HG02970 (cell line): Measurements from ENCODE around the gene CAPZB.

Experiments
- ATAC-seq: cut with Tn5 transposase; IDR thresholded peaks from one replicate; pipeline ENCODE4 v1.9.1; 2021; ENCODE audit warnings: mild to moderate bottlenecking, moderate library complexity, moderate number of reproducible peaks; ENCODE audit not compliant: unreplicated experiment, low FRiP score

The CAPZB gene

GRCh38 chr1:19411612-19412011 lies 73.7 kb downstream of the CAPZB start:
- ATAC-seq: no peak

GRCh38 chr1:19410393-19410792 lies 74.9 kb downstream of the CAPZB start:
- ATAC-seq: no peak

GRCh38 chr1:19409477-19410341 lies 75.6 kb downstream of the CAPZB start:
- ATAC-seq: no peak

- no peak for ATAC-seq
These were observed 77.7 kb downstream of the CAPZB start for GRCh38 chr1:19407494-19408096.

- ATAC-seq: no peak
These were observed 78.7 kb downstream of the CAPZB start for GRCh38 chr1:19406680-19407079.

- no peak for ATAC-seq
These were observed 79.4 kb downstream of the CAPZB start for GRCh38 chr1:19405761-19406487.

GRCh38 chr1:19405195-19405760 lies 80.1 kb downstream of the CAPZB start:
- ATAC-seq: no peak

- ATAC-seq: no peak
These were observed 80.6 kb downstream of the CAPZB start for GRCh38 chr1:19404748-19405147.

- ATAC-seq: no peak
These were observed 82.1 kb downstream of the CAPZB start for GRCh38 chr1:19403256-19403655.

- ATAC-seq: no peak
These were observed 83.1 kb downstream of the CAPZB start for GRCh38 chr1:19402031-19402813.

- ATAC-seq: no peak
These were observed 83.8 kb downstream of the CAPZB start for GRCh38 chr1:19401535-19401889.

GRCh38 chr1:19400875-19401534 lies 84.3 kb downstream of the CAPZB start:
- no peak for ATAC-seq

- no peak for ATAC-seq
These were observed 85.1 kb downstream of the CAPZB start for GRCh38 chr1:19400192-19400611.

GRCh38 chr1:19398309-19398760 lies 87.0 kb downstream of the CAPZB start:
- ATAC-seq: no peak

GRCh38 chr1:19397217-19397945 lies 88.0 kb downstream of the CAPZB start:
- no peak for ATAC-seq

- ATAC-seq: no peak
These were observed 89.1 kb downstream of the CAPZB start for GRCh38 chr1:19396280-19396679.

- ATAC-seq: no peak
These were observed 89.6 kb downstream of the CAPZB start for GRCh38 chr1:19395678-19396192.

GRCh38 chr1:19393046-19393445 lies 92.3 kb downstream of the CAPZB start:
- no peak for ATAC-seq

GRCh38 chr1:19392221-19392620 lies 93.1 kb downstream of the CAPZB start:
- ATAC-seq: no peak
